Skeletal muscle satellite cell (primary cell): ENCODE data around the gene CRB2.

Source experiments
- H3K27me3 ChIP-seq: 2 replicates; pipeline ENCODE4 v1.7.0; 2013; ENCODE audit warnings: low read length; ENCODE audit not compliant: control insufficient read depth, insufficient read depth
- H3K36me3 ChIP-seq: 2 replicates; pipeline ENCODE4 v1.7.0; 2013; ENCODE audit warnings: mild to moderate bottlenecking, control low read depth, low read length; ENCODE audit not compliant: insufficient read depth
- H3K4me1 ChIP-seq: 2 replicates; pipeline ENCODE4 v1.7.0; 2013; ENCODE audit warnings: low read length; ENCODE audit not compliant: control insufficient read depth, insufficient read depth
- H3K4me2 ChIP-seq: 2 replicates; pipeline ENCODE4 v1.7.0; 2013; ENCODE audit warnings: mild to moderate bottlenecking, low read length
- H3K4me3 ChIP-seq: 2 replicates; pipeline ENCODE4 v1.7.0; 2013; ENCODE audit warnings: low read length
- H3K9ac ChIP-seq: 2 replicates; pipeline ENCODE4 v1.7.0; 2013; ENCODE audit warnings: mild to moderate bottlenecking, low read depth, low read length, moderate library complexity
- H3K9me3 ChIP-seq: replicated peaks from 2 replicates; pipeline ENCODE4 v1.7.0; 2013; ENCODE audit warnings: mild to moderate bottlenecking, control low read depth, low read length

CRB2 gene

GRCh38 chr9:123378025-123378424 is 22.0 kb downstream of the CRB2 start:
- peaks cover 24% of the 10 kb centered on the region for H3K27me3 ChIP-seq
- H3K36me3 ChIP-seq, result no peaks in the 10 kb centered on the region
- H3K9me3 ChIP-seq, result no peaks in the 10 kb centered on the region
- no peak overlapping the region for H3K4me3 ChIP-seq
- H3K4me1 ChIP-seq, result no peaks in the 10 kb centered on the region
- no peak overlapping the region for H3K4me2 ChIP-seq
- H3K9ac ChIP-seq, result no peak overlapping the region

DNA sequence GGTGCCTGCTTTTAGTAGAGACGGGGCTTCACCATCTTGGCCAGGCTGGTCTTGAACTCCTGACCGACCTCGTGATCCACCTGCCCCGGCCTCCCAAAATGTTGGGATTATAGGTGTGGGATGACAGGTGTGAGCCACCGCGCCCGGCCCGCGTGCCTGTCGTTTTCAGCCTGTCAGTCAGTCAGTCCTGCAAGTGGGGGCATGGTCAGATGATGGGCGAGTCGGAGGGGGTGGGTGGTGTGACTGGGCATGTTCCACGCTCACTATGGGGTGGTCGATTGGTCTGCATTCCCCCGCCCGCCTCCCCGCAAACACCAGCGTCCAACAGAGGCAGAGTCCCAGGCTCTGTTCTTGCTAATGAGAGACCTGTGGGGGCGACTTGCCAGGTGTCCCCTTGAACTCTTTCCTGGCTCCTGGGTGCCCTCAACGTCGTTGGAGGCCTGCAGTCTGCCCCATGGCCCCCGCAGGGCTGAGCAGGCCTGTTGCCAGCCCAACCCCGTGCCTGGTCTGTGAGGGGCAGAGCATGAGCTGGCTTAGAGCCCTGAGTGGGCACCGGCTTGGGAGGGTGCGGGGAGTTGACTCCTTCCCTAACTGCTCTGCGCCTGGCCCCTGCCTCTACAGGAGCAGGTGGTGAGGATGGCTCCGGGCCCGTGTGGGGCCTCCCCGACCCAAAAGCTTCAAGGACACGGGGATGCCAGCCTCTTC is 23.1 kb downstream of the CRB2 start:
- Histone ChIP-seq H3K27me3 (peaks cover 15% of the 10 kb centered on the region), H3K9ac (no peak overlapping the region), H3K4me3 (no peak overlapping the region), H3K9me3 (no peaks in the 10 kb centered on the region), H3K36me3 (no peaks in the 10 kb centered on the region), H3K4me2 (no peak overlapping the region), H3K4me1 (no peaks in the 10 kb centered on the region)

DNA sequence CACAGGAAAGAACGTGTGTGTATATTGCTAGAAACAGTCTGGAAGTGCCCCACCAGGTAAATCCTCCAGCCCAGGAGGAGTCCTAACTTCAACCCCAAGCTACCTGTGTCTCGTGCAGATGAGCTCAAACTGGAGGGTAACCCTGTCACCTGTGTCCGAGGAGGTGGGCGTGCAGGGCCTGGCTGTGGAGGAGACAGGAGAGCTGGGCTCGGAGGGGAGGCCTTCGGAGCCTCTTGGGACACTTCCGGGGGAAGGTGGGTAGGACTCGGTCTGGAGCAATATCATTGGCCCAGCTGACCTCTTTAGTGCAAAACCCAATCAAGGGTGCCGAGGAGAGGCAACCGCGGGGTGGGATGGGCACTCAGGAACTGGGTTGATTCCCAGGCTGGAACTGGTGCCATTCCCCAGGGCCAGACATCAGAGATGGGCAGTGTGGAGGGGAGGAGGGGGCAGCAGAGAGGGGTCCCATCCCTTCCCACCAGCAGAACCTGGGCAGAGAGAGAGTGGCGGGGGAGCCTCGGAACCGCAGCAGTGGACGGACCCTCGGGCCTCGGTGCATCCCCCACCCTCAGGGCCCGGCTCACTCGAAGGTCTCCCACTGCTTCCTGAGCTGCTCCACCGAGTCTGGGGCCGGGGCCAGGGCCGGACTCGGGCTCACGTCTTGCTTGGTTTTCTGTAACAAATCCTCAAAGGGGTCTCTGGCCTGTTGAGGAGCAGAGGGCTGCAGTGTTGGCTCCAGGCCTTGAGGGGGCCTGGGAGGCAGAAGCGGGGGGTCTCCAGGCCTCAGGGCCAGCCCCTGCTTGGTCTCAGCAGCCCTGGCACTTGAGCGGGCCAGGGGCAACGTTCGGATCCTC is 25.1 kb downstream of the CRB2 start:
- no peaks in the 10 kb centered on the region for H3K36me3 ChIP-seq
- no peaks in the 10 kb centered on the region for H3K9me3 ChIP-seq
- no peaks in the 10 kb centered on the region for H3K4me1 ChIP-seq
- no peak overlapping the region for H3K4me3 ChIP-seq
- H3K27me3 ChIP-seq, result no peaks in the 10 kb centered on the region
- no peak overlapping the region for H3K9ac ChIP-seq
- H3K4me2 ChIP-seq, result no peak overlapping the region

DNA sequence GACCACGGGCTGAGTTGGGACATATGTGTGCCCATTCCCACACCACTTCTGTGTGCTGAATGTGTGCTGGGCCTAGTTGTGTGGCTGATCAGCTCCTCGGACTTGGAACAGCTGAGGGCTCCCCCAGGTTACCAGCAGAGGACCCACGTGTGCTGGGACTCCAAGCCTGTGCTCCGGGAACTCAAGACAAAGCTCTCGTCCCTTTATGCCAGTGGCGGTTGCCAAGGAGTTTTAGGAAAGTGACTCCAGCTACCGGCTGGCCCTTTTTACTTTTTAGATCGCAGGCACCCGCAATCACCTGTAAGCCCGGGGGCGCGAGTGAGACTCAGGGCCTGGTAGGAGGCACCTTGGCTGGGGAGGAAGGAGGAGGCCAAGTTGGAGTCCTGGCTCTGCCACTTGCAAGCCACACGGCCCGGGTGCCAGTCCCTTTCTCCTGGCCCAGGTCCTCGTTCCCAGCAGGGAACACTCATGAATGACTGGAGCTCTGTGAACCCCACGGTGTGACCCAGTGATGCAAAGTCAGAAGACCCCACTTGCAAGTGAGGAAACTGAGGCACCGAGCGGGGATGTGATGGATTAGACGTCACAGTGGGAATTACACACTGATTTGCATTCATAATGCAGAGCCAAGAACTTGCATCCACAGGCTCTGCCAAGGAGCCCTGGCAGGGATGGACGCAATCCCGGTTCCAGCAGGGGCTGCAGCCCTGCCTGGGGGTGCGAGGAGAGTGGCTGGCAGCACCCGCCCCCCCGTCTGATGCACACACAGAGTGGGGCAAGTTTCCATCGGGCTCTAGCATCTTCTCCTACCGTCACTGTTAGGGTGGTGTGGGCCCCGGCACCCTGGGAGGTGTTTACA is 26.9 kb downstream of the CRB2 start:
- H3K27me3 ChIP-seq, result no peaks in the 10 kb centered on the region
- H3K9ac ChIP-seq, result no peak overlapping the region
- no peak overlapping the region for H3K4me3 ChIP-seq
- no peaks in the 10 kb centered on the region for H3K4me1 ChIP-seq
- H3K9me3 ChIP-seq, result no peaks in the 10 kb centered on the region
- H3K4me2 ChIP-seq, result no peak overlapping the region
- no peaks in the 10 kb centered on the region for H3K36me3 ChIP-seq

DNA sequence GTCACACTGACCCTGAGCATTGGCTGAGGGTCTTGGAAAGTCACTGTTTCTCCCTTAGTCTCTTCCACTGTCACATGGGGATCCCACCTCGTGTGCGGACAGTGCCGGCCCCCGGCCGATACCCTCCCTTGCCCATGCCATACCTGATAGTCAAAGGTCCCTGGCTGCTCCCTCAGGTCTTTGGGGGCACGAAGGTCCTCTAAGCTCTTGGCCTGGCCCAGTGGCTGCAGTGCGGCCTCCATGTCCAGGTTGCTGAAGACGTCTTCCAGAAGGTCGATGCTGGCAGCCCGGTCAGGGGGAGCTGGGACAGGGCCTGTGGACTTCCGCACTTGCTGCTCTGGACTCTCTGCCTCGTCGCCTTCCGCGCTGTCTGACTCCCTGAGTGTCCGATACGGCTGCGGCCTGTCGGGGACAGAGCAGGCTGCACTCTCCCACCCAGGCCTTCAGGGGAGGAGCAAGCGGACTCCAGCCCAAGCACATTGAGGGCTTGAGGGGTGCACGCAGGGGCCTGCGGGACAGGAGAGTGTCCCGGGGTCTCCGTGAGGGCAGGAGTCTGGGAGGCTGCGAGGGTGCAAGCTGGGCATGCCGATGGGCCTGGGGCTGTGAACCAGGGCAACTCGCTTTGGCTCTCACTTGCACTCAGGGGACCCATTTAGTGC is 27.6 kb downstream of the CRB2 start:
- Histone ChIP-seq H3K9me3 (no peaks in the 10 kb centered on the region), H3K4me3 (no peak overlapping the region)

DNA sequence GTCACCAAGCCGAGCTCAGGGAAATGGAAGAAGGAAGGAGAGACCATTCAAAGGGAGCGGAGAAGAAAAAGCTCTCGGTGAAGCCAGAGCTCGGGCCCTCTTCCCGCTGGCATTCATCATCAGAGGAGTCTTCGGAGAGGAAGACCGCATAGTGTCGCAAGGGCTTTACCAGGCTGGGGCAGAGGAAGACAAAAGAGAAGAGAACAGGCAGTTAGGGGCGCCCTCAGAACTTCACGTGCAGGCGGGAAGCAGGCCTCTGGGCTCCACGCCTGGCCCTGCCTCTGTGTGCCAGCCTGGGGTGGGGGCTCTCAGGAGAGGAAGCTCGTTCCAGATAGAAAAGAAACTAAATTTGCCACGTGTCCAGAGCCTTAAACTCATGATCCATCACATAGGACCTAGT is 31.7 kb downstream of the CRB2 start:
- Histone ChIP-seq H3K9ac (no peak overlapping the region), H3K9me3 (no peaks in the 10 kb centered on the region), H3K4me2 (no peak overlapping the region), H3K36me3 (no peaks in the 10 kb centered on the region), H3K4me1 (no peaks in the 10 kb centered on the region), H3K4me3 (no peak overlapping the region), H3K27me3 (no peaks in the 10 kb centered on the region)

More for the DNA sequence above, 27.6 kb downstream of the CRB2 start:
- no peak overlapping the region for H3K9ac ChIP-seq
- H3K36me3 ChIP-seq, result no peaks in the 10 kb centered on the region
- no peaks in the 10 kb centered on the region for H3K4me1 ChIP-seq
- no peak overlapping the region for H3K4me2 ChIP-seq
- H3K27me3 ChIP-seq, result no peaks in the 10 kb centered on the region

- Histone ChIP-seq H3K36me3 (no peaks in the 10 kb centered on the region), H3K9ac (no peak overlapping the region), H3K4me3 (no peak overlapping the region), H3K9me3 (no peaks in the 10 kb centered on the region), H3K4me2 (no peak overlapping the region), H3K27me3 (no peaks in the 10 kb centered on the region), H3K4me1 (no peaks in the 10 kb centered on the region)
Measured at GRCh38 chr9:123389070-123389469, 33.1 kb downstream of the CRB2 start.

DNA sequence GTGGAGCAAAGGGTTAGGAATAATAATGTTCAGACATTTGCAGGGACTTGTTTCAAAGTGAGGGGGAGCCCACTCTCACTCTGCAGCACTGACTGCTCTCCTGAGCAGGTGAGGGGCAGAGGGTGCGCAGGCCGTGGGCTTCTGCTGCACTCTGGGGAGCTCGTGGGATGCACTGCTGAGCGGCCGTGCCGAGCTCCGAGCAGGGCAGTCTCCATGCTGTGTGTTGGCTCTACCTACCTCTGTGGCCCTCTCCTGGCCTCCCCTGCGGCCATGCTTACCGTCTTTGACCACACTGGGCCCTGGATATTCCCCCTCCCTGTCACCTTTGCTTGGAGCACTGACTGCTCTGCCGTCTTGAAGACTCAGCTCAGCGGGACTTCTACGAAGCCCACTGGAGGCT is 33.7 kb downstream of the CRB2 start:
- H3K9me3 ChIP-seq, result no peaks in the 10 kb centered on the region
- H3K4me2 ChIP-seq, result no peak overlapping the region
- no peaks in the 10 kb centered on the region for H3K4me1 ChIP-seq
- H3K9ac ChIP-seq, result no peak overlapping the region
- H3K27me3 ChIP-seq, result no peaks in the 10 kb centered on the region
- no peak overlapping the region for H3K4me3 ChIP-seq
- no peaks in the 10 kb centered on the region for H3K36me3 ChIP-seq

GRCh38 chr9:123390337-123391135 is 34.5 kb downstream of the CRB2 start:
- Histone ChIP-seq H3K9ac (no peak overlapping the region), H3K4me1 (no peaks in the 10 kb centered on the region), H3K9me3 (no peaks in the 10 kb centered on the region), H3K4me3 (no peak overlapping the region), H3K4me2 (no peak overlapping the region), H3K27me3 (no peaks in the 10 kb centered on the region), H3K36me3 (no peaks in the 10 kb centered on the region)

DNA sequence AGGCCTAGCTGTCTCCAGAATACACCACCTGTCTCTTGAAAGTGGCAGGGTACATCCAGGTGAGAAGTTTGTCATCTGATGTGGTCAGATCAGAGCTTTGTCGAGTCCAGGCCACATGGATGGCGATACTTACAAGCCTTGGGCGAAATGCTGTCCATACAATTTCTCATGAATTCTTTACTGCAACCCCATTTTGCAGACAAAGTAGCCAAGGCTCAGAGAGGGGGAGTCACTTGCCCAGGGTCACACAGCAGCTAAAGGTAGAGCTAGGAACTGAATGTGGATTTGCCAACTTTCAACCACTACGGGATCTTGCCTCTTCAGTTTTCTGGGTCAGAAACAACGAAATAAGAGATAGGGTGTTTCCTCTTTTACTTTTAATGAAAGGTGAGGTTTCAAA is 35.2 kb downstream of the CRB2 start:
- Histone ChIP-seq H3K27me3 (no peaks in the 10 kb centered on the region), H3K4me3 (no peak overlapping the region), H3K9ac (no peak overlapping the region), H3K4me1 (no peaks in the 10 kb centered on the region), H3K36me3 (no peaks in the 10 kb centered on the region), H3K9me3 (no peaks in the 10 kb centered on the region), H3K4me2 (no peak overlapping the region)
